RCC 7860 (cell line): ENCODE measurements around the gene STIP1.
"Not testable (repeated sequence)": the region's sequence is repeated elsewhere in the genome, so short reads cannot be mapped to it uniquely, and the experiment has no call there.

Experiments used
- DNase-seq: peaks from one replicate; pipeline ENCODE4 v3.0.0-alpha.2; 2015; ENCODE audit warnings: low spot score
- FAIRE-seq: peaks from 2 replicates; lab custom pipeline; 2012; peaks lifted over from hg19 to GRCh38; lab: Jason Lieb, UNC

STIP1 gene

DNA sequence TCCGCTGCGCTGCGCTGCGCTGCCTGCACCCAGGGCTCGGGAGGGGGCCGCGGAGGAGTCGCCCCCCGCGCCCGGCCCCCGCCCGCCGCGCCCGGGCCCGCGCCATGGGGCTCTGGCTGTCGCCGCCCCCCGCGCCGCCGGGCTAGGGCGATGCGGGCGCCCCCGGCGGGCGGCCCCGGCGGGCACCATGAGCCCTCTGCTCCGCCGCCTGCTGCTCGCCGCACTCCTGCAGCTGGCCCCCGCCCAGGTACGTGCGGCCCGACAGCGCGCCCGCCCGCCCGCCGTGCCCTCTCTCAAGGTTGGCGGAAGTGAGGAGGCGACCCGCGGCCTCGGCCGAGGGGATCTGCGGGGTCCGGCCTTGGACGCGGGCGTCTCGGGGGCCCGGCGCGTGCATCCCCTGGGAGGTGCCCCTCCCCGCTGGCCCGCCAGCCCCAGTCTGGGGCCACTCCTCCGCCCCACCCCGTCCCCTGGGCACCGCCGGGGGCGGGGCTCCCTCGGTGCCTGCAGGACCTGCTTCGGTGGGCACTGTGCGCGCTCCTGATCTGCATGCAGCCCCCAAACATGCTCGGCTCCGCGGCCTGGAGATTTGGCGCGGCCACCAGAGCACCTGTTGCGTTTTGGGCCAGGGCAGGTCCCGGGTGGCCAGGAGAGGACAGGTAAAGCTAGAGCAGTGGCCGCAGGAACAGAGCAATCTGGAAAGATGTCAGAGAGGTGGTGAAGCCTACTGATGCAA, 48.8 kb downstream of the STIP1 start:
- FAIRE-seq: no peak
- no peak for DNase-seq

DNA sequence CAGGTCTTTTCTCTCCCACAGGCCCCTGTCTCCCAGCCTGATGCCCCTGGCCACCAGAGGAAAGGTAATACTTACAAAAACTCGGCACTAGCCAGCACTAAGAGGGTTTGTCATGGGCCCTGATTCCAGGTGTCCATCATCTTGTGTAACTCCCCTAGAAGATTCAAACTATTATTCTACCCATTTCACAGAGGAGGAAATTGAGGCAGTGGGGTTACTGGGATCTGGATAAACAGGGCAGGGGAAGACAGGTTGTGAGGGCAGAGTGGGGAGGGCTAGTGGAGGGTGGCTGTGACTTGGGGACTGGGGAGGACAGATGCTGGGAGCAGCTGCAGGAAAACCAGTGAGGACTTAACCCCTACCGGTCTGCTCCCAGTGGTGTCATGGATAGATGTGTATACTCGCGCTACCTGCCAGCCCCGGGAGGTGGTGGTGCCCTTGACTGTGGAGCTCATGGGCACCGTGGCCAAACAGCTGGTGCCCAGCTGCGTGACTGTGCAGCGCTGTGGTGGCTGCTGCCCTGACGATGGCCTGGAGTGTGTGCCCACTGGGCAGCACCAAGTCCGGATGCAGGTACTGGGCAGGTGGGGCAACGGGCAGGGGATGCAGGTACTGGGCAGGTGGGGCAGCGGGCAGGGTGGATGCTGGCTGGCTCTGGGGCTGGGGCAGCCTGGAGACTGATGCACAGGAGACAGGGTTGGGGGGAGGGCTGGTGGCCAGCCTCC, 49.6 kb downstream of the STIP1 start:
- FAIRE-seq (no peak), DNase-seq (no peak)

DNA sequence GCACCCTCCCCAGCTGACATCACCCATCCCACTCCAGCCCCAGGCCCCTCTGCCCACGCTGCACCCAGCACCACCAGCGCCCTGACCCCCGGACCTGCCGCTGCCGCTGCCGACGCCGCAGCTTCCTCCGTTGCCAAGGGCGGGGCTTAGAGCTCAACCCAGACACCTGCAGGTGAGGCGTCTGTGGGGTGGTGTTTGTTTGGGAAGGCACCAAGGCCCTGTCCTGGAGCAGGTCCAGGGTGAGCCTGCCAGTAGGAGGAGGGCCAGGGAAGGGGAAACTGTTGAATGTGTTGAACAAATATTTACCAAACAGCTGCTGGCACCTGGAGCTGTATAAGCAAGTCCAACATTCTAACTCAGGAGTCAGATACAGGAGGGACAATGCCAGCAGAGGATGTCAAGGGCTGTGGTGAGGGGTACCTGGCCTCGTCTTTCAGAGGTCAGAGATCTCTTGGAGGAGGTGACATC, 51.5 kb downstream of the STIP1 start:
- FAIRE-seq (no peak), DNase-seq (no peak)

DNA sequence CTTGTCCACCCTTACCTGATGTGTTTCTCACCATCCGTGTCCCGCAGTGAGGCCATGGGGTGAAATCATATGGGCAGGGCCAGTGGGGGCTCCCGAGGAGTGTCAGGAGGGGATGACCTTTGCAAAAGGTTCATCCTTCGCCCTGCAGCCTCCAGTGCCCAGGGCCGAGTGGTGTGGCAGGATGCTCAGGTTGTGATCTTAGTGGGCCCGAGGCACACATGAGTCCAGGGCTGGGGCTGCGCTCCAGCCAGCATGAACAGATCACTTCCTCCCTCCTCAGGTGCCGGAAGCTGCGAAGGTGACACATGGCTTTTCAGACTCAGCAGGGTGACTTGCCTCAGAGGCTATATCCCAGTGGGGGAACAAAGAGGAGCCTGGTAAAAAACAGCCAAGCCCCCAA, 52.1 kb downstream of the STIP1 start:
- DNase-seq (no peak), FAIRE-seq (no peak)

DNA sequence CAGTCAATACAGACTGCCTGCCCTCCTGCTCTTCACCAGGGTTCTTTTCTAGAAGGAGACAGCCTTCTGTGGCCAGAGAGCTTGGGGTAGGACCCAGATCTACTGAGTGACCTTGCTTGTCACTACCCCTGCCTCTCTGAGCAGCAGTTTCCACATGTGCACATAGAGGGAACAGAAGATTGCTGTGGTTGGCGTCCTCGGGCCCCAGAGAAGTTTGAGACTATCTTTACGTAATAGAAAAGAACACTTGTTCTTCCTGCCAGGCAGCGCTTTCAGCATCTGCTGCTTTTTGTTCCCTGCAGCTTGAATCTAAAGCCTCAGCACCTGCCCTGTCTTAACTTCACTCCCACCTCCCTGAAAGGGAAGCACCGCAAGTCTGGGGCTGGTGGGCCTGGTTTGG, 53.0 kb downstream of the STIP1 start:
- no peak for FAIRE-seq
- no peak for DNase-seq

DNA sequence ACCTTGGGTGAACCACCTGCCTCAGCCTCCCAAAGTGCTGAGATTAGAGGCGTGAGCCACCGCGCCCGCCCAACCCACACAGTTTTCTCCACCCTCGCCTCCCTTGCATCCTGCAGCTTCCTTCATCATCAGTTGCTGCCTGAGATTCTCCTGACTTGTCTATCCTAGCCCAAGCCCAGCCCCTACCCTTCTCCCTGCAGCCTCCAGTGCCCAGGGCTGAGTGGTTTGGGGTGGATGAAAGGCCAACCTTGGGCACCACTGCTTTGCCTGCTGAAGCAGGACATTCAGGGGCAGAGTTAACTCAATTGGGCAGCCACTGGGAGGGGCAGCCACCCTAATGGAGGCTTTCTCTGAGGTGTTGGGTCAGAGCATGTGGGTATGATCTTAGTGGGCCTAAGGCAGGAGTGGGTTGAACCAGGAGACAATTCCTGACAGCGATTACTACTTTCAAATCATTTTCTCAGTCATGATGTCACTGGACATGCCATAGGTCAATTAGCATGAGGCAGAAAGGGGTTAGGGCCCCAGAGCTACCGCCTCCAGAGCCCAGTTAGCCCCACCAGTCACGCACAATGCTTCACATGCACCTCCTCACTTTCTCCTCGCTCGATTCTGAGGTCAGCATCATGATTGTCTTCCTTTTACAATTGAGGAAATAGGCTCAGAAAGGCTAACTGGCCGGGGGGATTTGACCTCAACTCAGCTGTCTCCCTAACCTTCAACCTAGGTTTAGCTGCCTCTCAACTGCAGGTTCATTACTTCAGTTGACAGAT, 53.9 kb downstream of the STIP1 start:
- FAIRE-seq (no peak), DNase-seq (no peak)

DNA sequence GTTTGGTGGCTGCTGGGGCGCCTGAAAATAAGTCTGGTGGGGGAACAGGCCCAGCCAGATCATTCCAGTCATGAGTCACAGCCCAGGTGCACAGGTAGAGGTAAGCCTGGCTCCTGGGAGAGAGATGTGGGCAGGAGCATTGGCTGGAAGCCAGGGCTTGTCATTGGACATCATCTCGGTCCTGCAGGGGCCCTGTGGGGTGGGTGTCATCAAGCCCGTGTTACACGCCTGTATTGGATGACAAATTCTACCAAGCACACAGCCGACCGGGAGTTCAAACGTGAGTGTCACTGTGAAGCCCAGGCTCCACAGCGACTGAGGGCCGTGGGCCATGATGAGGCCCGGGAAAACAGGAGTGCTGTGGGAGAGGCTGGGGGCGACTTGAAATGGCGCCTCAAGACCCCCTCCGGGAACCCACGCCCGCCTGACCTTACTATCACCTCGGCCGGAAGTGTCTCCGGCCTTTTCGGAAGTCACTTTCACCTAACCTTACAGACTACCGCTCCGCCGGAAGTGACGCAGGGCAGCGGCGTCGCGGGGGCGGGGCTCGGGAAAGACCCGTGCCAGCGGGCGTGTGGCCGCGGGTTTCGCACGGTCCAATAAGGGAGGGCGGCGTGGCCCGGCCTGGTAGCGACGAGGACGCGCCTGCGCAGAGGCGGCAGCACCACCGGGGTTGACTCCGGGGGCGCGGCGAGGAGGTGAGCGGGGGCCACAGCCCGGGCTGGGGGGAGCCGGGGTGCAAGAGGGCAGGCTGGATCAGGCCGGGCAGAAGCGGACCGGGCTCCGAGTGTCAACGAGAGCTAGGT, 54.7 kb downstream of the STIP1 start, which contains the start of gene FKBP2:
FKBP2 (plus strand) TSS at position 661 of the 806 bp plus-strand sequence. CDS start 1,293 bp downstream, outside the sequence.
- peak; percentile 88 for DNase-seq
- no peak for FAIRE-seq

DNA sequence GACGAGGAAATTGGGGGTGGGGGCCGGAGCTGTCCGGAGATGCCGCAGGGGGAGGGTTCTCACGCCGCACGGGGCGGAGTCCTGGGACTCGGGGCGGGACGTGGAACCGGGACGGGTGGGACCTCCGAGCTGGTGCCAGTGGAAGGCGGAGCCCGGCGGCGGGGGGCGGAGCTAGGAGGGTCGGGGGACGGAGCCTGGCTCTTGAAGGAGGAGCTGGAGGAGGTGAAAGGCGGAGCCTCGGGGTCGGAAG, 55.2 kb downstream of the STIP1 start:
- DNase-seq (no peak), FAIRE-seq (no peak)

DNA sequence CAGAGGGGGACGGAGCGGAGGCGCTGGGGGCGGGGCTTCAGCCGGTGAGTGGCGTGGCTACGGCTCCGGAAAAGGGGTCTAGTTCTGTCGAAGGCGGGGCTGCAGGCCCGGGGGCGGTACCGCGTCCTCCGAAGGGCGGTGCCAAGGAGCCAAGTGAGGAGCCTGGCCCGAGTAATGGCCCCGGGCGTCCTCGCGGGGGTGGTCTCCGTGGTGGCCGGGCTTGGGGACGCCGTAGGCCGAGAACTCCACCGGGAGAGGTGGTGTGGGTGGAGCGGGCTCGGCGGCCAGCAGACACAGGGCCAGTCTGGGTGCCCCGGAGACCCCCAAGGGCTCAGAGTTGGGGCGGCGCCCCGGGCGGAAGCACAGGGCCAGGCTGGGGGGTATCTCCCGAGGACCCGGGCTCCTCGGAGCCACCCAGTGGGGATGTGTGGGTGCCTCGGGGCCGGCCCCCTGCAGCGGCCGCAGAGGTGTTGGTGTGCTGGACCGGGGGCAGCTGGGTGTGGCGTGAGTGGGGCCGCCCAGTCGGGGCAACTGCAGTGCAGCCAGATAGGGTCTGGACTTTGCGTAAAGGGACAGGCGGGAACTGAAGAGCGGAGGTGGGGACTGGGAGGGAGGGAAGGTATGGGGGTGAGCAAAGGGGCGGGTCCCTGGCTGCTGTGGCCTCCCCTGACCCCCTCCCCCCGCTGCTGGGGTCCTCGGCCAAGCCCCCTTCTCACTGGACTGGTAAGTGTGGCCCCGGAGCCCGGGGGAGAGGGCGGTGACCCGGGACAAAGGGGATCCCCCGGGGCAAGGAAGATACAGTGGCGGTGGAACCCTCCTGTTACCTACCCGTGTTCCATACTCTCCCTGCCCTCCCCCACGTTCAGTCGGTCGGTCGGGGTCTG, 55.8 kb downstream of the STIP1 start:
- FAIRE-seq: peak; percentile 72

DNA sequence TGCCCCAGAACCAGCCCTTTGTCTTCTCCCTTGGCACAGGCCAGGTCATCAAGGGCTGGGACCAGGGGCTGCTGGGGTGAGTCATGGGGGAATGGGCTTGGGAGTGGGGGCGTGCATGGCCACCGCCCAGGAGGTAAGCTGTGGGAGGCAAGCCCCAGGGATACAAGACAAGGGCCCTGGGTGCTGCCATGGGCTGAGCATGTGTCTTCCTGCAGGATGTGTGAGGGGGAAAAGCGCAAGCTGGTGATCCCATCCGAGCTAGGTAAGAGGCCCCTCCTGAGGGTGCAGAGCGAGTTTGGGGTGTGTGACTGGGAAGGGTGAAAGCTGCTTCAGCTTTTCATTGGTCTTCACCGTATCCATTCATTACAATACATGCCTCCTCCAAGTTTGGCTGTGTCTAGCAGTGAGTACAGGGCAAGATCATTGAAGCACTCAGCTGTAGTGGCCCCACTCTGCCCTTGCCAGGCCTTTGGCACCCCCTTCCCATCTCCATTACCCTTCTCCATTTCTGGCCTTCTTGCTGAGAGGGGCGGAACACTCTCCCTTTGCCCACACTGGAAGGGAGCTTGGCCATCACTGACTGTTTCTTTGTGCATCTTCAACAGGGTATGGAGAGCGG, 57.4 kb downstream of the STIP1 start:
- FAIRE-seq: no peak

More for the DNA sequence above, 55.8 kb downstream of the STIP1 start:
- DNase-seq: peak; percentile 95

DNA sequence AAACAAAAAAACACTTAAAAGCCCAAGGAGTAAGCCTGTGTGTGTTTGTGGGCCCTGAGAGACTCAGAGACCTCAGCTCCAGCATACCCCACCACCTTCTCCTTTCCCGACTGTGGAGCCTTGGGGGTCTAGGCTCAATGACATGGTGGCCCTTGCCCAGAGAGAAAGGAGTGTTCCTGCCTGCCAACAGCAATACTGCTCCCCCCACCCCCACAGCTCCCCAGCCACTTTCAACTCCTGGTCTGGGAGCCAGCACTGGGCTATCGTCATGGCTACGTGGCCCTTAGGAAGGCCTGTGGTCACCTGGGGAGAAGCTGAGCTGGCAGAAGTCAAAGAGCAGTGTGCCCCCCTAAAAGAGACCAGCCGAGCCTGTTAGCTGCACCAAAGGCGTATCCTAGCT, 58.1 kb downstream of the STIP1 start:
- DNase-seq (no peak), FAIRE-seq (no peak)

More for the DNA sequence above, 57.4 kb downstream of the STIP1 start:
- DNase-seq: no peak

DNA sequence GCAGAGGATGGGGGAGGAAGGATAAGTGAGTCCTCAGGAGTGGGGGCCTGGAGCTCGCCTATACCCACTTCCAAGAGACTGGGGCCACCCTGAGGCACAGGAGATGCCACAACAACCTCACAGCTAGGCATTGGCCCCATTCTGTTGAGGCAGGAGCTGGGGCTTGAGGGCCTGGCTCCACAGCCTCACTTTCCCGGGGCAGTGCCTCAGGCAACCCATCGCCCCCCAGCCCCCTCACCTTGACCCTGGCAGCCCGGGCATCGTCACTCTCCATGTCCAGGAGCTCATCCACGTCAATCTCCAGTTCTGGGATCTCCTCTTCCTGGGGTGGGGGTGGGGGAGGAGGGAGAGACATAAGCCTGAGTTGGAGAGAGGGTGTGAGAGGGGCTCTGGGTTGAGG, 59.0 kb downstream of the STIP1 start:
- no peak for DNase-seq
- FAIRE-seq: no peak

DNA sequence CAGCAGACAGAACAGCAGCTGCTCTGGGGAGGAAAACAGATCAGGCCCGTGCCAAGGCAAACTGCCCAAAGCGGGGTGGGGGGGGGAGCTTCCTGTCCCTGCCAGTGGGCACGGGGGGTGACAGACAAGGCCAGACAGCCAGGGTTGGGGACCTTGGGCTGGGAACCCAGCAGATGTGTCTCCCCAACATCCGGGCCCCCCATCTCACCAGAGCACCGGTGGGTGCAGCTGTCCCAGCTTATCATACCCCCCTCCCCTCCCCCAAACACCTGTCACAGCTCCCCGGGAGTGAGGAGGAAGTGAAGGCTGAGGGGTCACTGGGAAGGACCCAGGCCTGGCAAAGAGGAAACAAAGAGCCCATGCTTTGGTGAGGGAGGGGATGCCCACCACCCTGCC, 59.4 kb downstream of the STIP1 start:
- FAIRE-seq: no peak
- DNase-seq: no peak

DNA sequence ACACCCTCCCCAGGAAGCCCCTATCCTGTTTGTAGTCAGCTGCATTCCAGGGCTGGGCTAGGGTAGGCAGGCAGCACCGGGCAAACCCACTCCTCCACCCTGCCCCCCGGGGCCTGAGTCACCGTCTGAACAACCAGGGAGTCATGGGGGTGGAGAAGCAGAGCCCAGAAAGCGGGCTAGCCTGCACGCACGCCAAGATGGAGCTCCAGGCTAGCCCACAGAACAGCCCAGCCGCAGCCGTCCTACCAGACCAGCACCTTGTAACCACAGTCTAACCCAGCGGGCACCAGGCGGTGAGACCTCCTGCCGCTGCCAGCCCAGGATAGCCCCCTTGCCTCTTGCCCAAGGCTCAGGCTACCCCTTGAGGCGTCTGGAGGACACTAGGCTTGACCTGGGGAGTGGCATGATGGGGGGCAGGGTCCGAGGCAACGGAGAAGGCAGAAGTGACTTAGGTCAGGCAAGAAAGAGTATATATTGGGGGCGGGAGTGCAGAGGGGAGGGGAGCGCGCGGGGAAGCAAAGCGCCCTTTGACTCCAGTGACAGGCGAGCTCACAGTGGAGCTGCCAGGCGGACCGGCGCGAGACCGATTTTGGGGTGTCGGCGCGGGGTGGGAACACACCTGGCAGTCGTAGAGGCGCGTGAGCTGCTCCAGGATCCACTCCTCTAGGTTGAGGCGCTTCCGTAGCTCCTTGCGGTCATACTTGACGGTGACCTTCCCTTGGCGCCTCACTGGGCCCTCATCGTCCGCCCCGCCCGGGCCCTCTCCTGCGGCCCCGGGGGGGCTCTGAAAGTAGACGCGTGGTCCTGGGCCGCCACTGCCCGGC, 60.0 kb downstream of the STIP1 start:
- FAIRE-seq (no peak), DNase-seq (peak; percentile 89)

DNA sequence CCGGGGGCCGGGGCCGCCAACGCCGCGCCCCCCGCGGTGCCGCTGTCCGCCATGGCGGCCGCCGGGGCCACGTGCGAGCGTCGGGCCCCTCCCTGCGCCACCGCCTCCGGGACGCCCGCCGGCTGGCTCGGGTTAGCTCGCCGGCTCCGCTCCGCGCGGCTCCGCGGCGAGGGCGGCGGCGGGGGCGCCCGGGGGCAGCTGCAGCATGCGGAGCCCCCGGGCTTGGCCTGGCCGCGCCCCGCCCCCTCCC, 60.6 kb downstream of the STIP1 start:
- DNase-seq, FAIRE-seq: not testable (repeated sequence)

DNA sequence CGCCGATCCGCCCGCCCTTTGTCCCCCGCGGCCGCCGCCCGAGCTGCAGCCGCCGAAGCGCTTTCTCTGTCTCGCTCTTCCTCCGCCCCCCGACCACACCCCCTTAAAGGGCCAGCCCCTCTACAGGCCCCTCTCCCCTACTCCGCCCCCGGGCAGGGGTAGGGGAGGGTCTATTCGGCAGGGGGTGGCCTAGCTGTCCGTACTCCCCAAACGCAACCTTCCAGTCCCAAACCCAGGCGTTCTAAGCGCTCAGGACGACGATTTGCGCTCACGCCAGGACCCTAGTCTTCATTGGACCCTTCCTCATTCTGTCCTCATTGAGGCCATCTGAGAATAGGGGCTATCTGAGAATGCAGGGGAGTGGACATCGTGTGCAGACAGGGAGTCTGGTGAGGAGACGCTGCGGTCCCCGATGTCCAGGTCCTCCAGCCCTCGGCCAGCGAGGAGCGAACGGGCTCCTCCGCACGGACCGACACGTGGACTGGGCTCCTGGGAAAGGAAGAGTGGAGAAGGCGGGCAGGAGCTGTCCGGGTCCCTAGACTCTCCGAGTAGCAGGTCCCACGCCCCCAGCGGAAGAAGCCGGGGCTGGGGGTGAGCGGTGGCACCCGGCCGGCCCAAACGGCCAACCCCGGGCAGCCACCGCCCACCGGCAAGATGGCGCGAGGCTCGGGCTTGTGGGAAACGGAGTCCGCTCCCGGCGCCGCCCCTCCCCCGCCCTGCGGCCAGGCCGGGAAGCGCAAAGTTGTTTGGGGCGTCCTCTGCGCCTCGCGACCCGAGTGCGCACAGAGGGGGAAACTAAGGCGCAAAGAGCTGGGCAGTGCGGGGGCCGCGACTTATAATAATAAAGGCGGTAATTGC, 61.1 kb downstream of the STIP1 start, which contains the start of gene PPP1R14B:
PPP1R14B (minus strand) TSS at position 73 of the 858 bp plus-strand sequence. CDS start 270 bp downstream, outside the sequence.
- DNase-seq (peak; percentile 56), FAIRE-seq (no peak)

DNA sequence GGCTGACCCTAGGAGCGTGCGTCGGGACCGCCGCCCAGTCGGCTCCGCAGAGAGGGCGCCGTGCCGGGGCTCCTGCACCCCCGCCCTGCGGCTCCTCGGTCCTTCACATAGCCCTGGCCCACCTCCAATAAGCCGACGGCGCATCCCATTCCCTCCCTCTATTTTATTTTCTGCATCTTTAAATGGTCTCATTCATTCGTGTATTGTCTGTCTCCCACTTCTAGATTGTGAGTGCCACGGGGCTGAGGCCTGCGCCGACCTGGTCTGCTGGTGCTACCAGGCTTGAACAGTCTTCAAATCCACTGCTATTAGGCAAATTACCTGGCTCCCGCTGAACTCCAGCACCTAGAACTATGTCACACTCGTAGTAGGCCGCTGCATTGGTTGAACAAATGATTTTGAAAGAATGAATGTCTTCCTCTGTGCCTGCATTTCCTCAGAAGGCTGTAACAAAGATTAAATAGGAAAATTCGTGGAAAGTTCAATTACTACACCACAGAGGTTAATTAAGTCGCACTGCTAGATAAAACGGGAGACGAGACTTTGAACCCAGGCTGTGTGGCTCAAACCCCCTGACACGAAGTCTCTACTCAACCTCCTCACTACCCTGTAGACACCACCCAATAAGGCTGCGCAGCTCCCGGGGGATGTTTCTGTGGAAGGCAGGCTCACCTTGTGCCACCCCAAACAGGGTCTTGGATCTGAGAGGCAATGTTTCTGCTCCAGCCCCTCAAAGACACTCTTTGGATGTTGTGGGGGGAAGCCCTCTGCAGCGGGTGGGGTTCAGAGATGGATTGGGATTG, 62.0 kb downstream of the STIP1 start:
- FAIRE-seq (no peak), DNase-seq (no peak)
